GM23248 (cell line): ENCODE results near the gene MYOD1.

Experiments used
- EZH2 ChIP-seq: fragments of 200-600 bp; sonication (generic); IDR thresholded peaks from 2 replicates; pipeline ENCODE4 v1.6.1; 2018; ENCODE audit warnings: antibody characterized with exemption, mild to moderate bottlenecking; ENCODE audit not compliant: insufficient read depth, poor library complexity, severe bottlenecking
- EZH2phosphoT487 ChIP-seq: fragments of 200-600 bp; sonication (generic); IDR thresholded peaks from 2 replicates; pipeline ENCODE4 v1.6.1; 2018; ENCODE audit warnings: antibody characterized with exemption, moderate library complexity, mild to moderate bottlenecking, low read depth; ENCODE audit not compliant: insufficient read depth

GRCh38 chr11:17743026-17743807 is 23.8 kb downstream of the MYOD1 start:
- TF ChIP-seq EZH2phosphoT487 (no peak), EZH2 (no peak)
